ENCODE measurements around the gene OR6S1. TPM values are rescaled to one million over a fixed set of nuclear protein-coding genes. Genes with fewer than 3 reads are reported as not detected.
A peak's percentile ranks its signal among the peaks of the same experiment; 100 is the strongest.

Gene OR6S1
- polyA plus RNA-seq, 1 donor (not counting 4 experiments of a cell fraction or from before 2014, with no cell fraction given): not detected

DNA sequence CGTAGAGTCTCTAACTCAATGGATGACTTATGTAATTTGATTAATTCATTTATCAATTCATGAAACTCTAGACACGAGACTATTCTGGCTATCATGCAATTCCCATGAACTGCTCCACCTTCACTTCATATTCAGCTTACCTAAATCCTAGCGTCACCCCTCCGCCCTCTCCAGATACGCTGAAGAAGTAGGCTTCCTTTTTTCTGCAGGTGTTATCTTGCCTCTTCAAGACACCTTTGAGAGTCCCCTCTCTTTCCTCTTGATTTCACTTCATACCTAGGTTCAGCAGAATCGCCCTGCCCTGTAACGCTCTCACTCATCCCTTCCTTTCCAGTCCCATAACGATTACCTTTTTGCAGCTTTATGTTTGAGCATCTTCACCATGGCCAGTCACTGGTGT is 38.9 kb upstream of the OR6S1 start:
- H3K4me3 ChIP-seq (ENCODE audit: control insufficient read depth in 2 of 3, extremely low read depth in 1 of 3, insufficient read depth in 2 of 3, low read depth in 1 of 3, low read length in 3 of 3): peak overlapping the region in 2 of 3 experiments; percentile 37 to 87
- no peak overlapping the region for H3K9ac ChIP-seq (ENCODE audit: control insufficient read depth, extremely low read depth, insufficient read depth, low read length)
- FAIRE-seq (no peak), DNase-seq (ENCODE audit: low read depth, low spot score) (no peak)
- no peaks in the 10 kb centered on the region for H3K9me1 ChIP-seq (ENCODE audit: control insufficient read depth, extremely low read depth, insufficient read depth, low read length)
- no peaks in the 10 kb centered on the region for H3K79me2 ChIP-seq (ENCODE audit: control insufficient read depth, insufficient read depth, low read length)
- TF ChIP-seq EZH2 (IDR thresholded peaks at IDR 0.05; ENCODE audit: low read length) (no peak), CTCF (optimal IDR thresholded peaks at IDR 0.05 in 1 of 3, IDR thresholded peaks at IDR 0.05 in 1 of 3, conservative IDR thresholded peaks at IDR 0.05 in 1 of 3; ENCODE audit: extremely low read depth in 1 of 3, insufficient read depth in 2 of 3, low read length in 3 of 3) (no peak)
- H3K4me2 ChIP-seq (ENCODE audit: control insufficient read depth, extremely low read depth, insufficient read depth, low read depth, low read length): peak overlapping the region; percentile 88
- H3K36me3 ChIP-seq (ENCODE audit: control insufficient read depth in 2 of 2, extremely low read depth in 1 of 2, insufficient read depth in 2 of 2, low read length in 2 of 2): no peaks in the 10 kb centered on the region
- H3K27me3 ChIP-seq (ENCODE audit: control insufficient read depth, extremely low read depth, insufficient read depth, low read length): no peaks in the 10 kb centered on the region
- no peak overlapping the region for H2AFZ ChIP-seq (ENCODE audit: control insufficient read depth, low read length)
- H3K4me1 ChIP-seq (ENCODE audit: control insufficient read depth, extremely low read depth, insufficient read depth, low read length): peaks cover 17% of the 10 kb centered on the region
- no peak overlapping the region for H3K27ac ChIP-seq (ENCODE audit: control insufficient read depth, insufficient read depth, low read length)
- H3K9me3 ChIP-seq (ENCODE audit: control insufficient read depth, low read depth, low read length): no peaks in the 10 kb centered on the region
- dilution Hi-C loops (cut with MboI; ENCODE audit: extremely low pct_ligation_motif_present, low sequenced_read_pairs): no loop called here
- H4K20me1 ChIP-seq (ENCODE audit: control insufficient read depth, extremely low read depth, insufficient read depth, low read length): no peaks in the 10 kb centered on the region

DNA sequence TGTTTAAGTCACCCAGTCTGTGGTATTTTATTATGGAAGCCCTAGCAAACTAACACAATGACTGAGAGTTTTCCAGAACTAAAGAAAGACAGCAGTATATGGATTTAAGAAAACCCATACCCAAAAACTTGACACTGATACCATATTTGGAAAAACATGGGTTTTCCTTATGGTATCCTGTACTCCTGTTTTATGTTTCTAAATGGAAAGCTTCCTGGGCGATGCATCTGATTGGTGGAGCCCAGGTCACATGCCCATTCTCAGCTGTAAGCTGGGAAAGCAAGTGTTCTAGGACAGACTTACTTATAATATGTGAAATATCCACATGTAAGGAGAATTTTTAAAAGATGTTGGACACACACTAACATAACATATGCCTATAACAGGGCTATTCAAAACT is 38.4 kb upstream of the OR6S1 start:
- Histone ChIP-seq H3K4me1 (ENCODE audit: control insufficient read depth, extremely low read depth, insufficient read depth, low read length) (peaks cover 12% of the 10 kb centered on the region), H3K27me3 (ENCODE audit: control insufficient read depth, extremely low read depth, insufficient read depth, low read length) (no peaks in the 10 kb centered on the region), H3K36me3 (ENCODE audit: control insufficient read depth in 2 of 2, extremely low read depth in 1 of 2, insufficient read depth in 2 of 2, low read length in 2 of 2) (no peaks in the 10 kb centered on the region), H3K27ac (ENCODE audit: control insufficient read depth, insufficient read depth, low read length) (no peak overlapping the region), H3K79me2 (ENCODE audit: control insufficient read depth, insufficient read depth, low read length) (no peaks in the 10 kb centered on the region), H3K4me2 (ENCODE audit: control insufficient read depth, extremely low read depth, insufficient read depth, low read depth, low read length) (peak overlapping the region; percentile 88), H2AFZ (ENCODE audit: control insufficient read depth, low read length) (no peak overlapping the region), H3K4me3 (ENCODE audit: control insufficient read depth in 2 of 3, extremely low read depth in 1 of 3, insufficient read depth in 2 of 3, low read depth in 1 of 3, low read length in 3 of 3) (no peak overlapping the region), H3K9ac (ENCODE audit: control insufficient read depth, extremely low read depth, insufficient read depth, low read length) (no peak overlapping the region), H3K9me3 (ENCODE audit: control insufficient read depth, low read depth, low read length) (no peaks in the 10 kb centered on the region), H3K9me1 (ENCODE audit: control insufficient read depth, extremely low read depth, insufficient read depth, low read length) (no peaks in the 10 kb centered on the region), H4K20me1 (ENCODE audit: control insufficient read depth, extremely low read depth, insufficient read depth, low read length) (no peaks in the 10 kb centered on the region)
- TF ChIP-seq CTCF (optimal IDR thresholded peaks at IDR 0.05 in 1 of 3, IDR thresholded peaks at IDR 0.05 in 1 of 3, conservative IDR thresholded peaks at IDR 0.05 in 1 of 3; ENCODE audit: extremely low read depth in 1 of 3, insufficient read depth in 2 of 3, low read length in 3 of 3) (no peak), EZH2 (IDR thresholded peaks at IDR 0.05; ENCODE audit: low read length) (no peak)
- dilution Hi-C loops (cut with MboI; ENCODE audit: extremely low pct_ligation_motif_present, low sequenced_read_pairs): no loop called here
- DNase-seq (ENCODE audit: low read depth, low spot score): peak; percentile 56
- FAIRE-seq: no peak

Data from keratinocyte (primary cell).